Thyroid gland (tissue), 4 donors: ENCODE measurements around the gene CNRIP1. TPM values are rescaled to one million over a fixed set of nuclear protein-coding genes. Genes with fewer than 3 reads are reported as not detected.

Experiments used
- DNase-seq, 2 donors: peaks; one replicate each; pipeline ENCODE4 v3.0.0-alpha.2; 2019
- H3K27ac ChIP-seq, 3 donors: fragments of 200-600 bp; sonication (generic); 1 replicate in 2 of 3; 2 replicates in 1 of 3; pipeline ENCODE4 v1.5.1; 2016 to 2019; ENCODE audit warnings: mild to moderate bottlenecking in 1 of 3, moderate library complexity in 1 of 3
- H3K27me3 ChIP-seq: fragments of 200-600 bp; sonication (generic); one replicate; pipeline ENCODE4 v1.5.1; 2019
- H3K36me3 ChIP-seq, 2 donors: fragments of 200-600 bp; sonication (generic); one replicate each; pipeline ENCODE4 v1.5.1; 2016 to 2019
- H3K4me1 ChIP-seq, 2 donors: fragments of 200-600 bp; sonication (generic); one replicate each; pipeline ENCODE4 v1.5.1; 2017 to 2019
- H3K4me3 ChIP-seq, 3 donors: fragments of 200-600 bp; sonication (generic); replicated peaks in 1 of 3; 1 replicate in 2 of 3; 2 replicates in 1 of 3; pipeline ENCODE4 v1.5.1; 2016; ENCODE audit warnings: mild to moderate bottlenecking in 1 of 3
- H3K9me3 ChIP-seq: fragments of 200-600 bp; sonication (generic); one replicate; pipeline ENCODE4 v1.5.1; 2017
- POLR2A ChIP-seq, 2 donors: fragments of 450-650 bp; IDR thresholded peaks; one replicate each; pipeline ENCODE4 v1.6.1; 2017; ENCODE audit warnings: antibody characterized with exemption in 2 of 2, mild to moderate bottlenecking in 2 of 2, moderate library complexity in 1 of 2
- WGBS, 2 donors: methylation state at CpG; one replicate each; pipeline ENCODE4 v1.1.5; 2017; 5-methylcytosine and 5-hydroxymethylcytosine counted together
- intact Hi-C: fragments of 100-400 bp; cut with DNase I; formaldehyde crosslinking; loops from one replicate; pipeline ENCODE4 v1.15.1; 2023
- total RNA-seq, 4 donors: library from RNA; depleted of rRNA; stranded (reverse); fragments of >200 nt; gene quantifications; one replicate each; pipeline ENCODE4 v1.2.3, GENCODE V29; 2016
- TF ChIP-seq, protein P1 (sequence below), 6 experiments: fragments of 200-600 bp in 3 of 6; fragments of 450-650 bp in 3 of 6; sonication (generic) in 3 of 6; IDR thresholded peaks; one replicate each; pipeline ENCODE4 v1.5.1; 2016 to 2019; ENCODE audit warnings: antibody characterized with exemption in 6 of 6, mild to moderate bottlenecking in 2 of 6, inconsistent platforms in 1 of 6, moderate library complexity in 1 of 6

Gene CNRIP1
- total RNA-seq, 4 donors from 2014 or later = 2.5 to 25.7 (median 17.1) TPM

DNA sequence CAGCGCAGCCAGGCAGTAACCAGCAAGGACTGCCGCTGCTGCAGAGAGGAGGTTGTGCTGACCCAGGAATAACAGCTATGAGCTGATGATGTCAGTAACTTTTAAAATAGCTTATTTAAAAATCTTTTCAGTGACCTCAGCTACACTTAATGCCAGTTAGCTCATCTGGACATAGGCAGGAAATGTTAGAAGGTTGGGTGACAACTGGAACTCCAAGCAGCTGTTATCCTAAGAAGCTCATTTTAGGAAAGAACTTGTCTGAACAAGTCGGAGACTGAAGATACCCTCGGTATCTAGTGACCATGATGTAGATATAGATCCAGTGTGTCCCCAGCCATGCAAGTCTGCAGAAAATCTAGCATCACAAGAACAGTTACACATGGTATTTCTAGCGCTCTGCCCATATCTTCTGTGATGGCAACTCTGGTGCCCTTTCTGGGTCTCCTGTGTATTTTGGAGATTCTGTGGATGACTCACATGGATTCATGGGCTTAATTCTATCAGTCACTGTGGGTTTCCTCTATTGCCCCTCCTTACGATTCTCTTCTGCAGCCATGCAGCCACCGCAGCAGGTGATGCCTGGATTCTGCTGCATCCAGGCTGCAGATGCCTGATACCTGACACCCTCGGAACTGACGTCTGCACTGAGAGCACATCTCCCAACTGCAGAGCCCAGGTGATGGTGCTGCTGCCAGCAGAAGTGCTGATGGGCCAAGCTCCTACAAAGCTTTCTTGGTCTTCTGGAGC is 25.6 kb upstream of the CNRIP1 start:
- Histone ChIP-seq H3K4me1 (no peaks in the 10 kb centered on the region), H3K36me3 (no peaks in the 10 kb centered on the region), H3K27me3 (no peaks in the 10 kb centered on the region), H3K4me3 (no peak overlapping the region), H3K9me3 (no peaks in the 10 kb centered on the region), H3K27ac (no peak overlapping the region)
- TF ChIP-seq, protein P1, sequence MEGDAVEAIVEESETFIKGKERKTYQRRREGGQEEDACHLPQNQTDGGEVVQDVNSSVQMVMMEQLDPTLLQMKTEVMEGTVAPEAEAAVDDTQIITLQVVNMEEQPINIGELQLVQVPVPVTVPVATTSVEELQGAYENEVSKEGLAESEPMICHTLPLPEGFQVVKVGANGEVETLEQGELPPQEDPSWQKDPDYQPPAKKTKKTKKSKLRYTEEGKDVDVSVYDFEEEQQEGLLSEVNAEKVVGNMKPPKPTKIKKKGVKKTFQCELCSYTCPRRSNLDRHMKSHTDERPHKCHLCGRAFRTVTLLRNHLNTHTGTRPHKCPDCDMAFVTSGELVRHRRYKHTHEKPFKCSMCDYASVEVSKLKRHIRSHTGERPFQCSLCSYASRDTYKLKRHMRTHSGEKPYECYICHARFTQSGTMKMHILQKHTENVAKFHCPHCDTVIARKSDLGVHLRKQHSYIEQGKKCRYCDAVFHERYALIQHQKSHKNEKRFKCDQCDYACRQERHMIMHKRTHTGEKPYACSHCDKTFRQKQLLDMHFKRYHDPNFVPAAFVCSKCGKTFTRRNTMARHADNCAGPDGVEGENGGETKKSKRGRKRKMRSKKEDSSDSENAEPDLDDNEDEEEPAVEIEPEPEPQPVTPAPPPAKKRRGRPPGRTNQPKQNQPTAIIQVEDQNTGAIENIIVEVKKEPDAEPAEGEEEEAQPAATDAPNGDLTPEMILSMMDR (IDR thresholded peaks at IDR 0.05) = no peak
- TF ChIP-seq POLR2A (IDR thresholded peaks at IDR 0.05) = no peak
- WGBS, 2 donors = 77 to 81% methylated on average over 9 of the region's 9 CpGs
- intact Hi-C loops = no loop called here
- DNase-seq = no peak

DNA sequence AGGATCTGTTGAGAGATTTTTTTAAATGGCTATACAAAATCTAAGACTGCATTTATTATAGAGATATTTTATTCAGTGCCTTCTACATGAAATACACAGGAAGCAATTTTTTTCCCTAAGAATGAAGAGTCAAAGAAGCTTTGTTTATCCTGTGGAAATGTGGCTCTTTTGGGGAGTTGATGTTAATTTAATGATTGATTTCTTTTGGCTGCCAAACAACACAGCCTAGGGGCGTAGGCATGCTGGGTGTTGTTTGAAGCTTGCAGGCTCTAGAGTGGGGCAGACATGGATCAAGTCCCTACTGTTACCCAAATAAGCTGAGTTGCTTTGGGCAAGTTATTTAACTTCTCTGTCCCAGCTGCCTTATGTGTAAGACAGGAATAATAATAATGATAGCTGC is 24.3 kb upstream of the CNRIP1 start:
- 68 to 71% methylated on average over 1 of the region's 1 CpG for WGBS, 2 donors
- Histone ChIP-seq H3K36me3 (no peaks in the 10 kb centered on the region), H3K27me3 (no peaks in the 10 kb centered on the region), H3K9me3 (no peaks in the 10 kb centered on the region), H3K4me3 (no peak overlapping the region), H3K27ac (no peak overlapping the region), H3K4me1 (no peaks in the 10 kb centered on the region)
- no peak for DNase-seq
- intact Hi-C loops = no loop called here
- TF ChIP-seq, protein P1 (IDR thresholded peaks at IDR 0.05) = no peak
- no peak for TF ChIP-seq POLR2A (IDR thresholded peaks at IDR 0.05)

DNA sequence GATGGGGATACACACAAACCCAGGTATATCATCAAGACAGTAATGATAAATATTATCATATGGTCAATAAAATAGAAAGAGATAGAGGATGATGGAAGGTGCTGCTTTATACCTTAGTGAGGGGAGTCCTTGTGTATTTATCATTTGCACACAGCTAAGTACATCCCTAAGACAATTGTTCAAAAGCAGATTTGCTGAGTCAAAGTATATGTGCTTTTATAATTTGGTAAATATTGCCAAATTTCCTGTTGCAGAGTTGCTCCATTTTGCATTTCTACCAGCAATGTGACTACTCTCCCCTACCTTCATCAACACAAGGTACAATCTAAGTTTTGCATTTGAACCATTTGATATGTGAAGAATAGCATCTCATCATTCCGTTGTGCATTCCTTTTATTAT is 22.7 kb upstream of the CNRIP1 start:
- no peaks in the 10 kb centered on the region for H3K4me1 ChIP-seq
- no peaks in the 10 kb centered on the region for H3K9me3 ChIP-seq
- no peaks in the 10 kb centered on the region for H3K36me3 ChIP-seq
- intact Hi-C loops = no loop called here
- no peak overlapping the region for H3K4me3 ChIP-seq
- TF ChIP-seq, protein P1 (IDR thresholded peaks at IDR 0.05) = no peak
- TF ChIP-seq POLR2A (IDR thresholded peaks at IDR 0.05) = no peak
- no peak overlapping the region for H3K27ac ChIP-seq
- WGBS, 2 donors = 93 to 96% methylated on average over 1 of the region's 1 CpG
- no peaks in the 10 kb centered on the region for H3K27me3 ChIP-seq
- no peak for DNase-seq

DNA sequence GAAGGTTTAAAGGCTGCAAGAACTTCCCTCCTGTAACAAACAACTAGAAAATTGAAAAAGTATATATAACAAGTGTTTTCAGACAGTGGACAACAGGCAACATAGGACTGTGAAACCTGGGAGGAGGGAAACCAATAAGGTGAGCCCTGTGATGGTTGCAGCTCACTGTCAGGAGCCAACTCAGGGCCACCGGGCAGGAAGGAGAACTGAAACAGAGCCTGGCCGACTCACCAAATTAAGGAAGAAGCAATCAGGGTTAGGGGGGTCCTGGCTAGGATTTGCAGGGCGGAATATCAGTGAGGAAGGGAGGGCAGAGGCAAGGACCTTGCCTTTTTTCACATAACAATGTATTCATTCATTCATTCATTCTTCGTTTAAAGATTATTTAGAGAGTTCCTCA is 21.8 kb upstream of the CNRIP1 start:
- Histone ChIP-seq H3K4me1 (no peaks in the 10 kb centered on the region), H3K27me3 (no peaks in the 10 kb centered on the region)
- 76 to 81% methylated on average over 4 of the region's 4 CpGs for WGBS, 2 donors

DNA sequence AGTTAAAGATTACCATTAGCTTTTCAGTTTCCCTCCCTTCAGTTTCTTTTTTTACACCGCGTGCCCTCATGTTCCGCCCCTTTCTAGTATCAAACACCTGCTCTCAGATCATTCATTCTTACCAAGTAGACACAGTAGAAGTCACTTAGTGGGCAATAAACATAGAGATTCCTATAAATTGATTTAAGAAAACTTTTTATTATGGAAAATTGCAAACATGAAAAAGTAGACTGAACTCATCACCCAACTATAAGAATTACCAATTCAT is 21.2 kb upstream of the CNRIP1 start:
- WGBS, 2 donors = 94 to 98% methylated on average over 3 of the region's 3 CpGs
- TF ChIP-seq POLR2A (IDR thresholded peaks at IDR 0.05) = no peak
- TF ChIP-seq, protein P1 (IDR thresholded peaks at IDR 0.05) = no peak

More for the DNA sequence above, 21.8 kb upstream of the CNRIP1 start:
- TF ChIP-seq, protein P1 (IDR thresholded peaks at IDR 0.05) = no peak
- TF ChIP-seq POLR2A (IDR thresholded peaks at IDR 0.05) = no peak
- Histone ChIP-seq H3K4me3 (no peak overlapping the region), H3K27ac (no peak overlapping the region), H3K36me3 (no peaks in the 10 kb centered on the region), H3K9me3 (no peaks in the 10 kb centered on the region)
- intact Hi-C loops = no loop called here
- no peak for DNase-seq

More for the DNA sequence above, 21.2 kb upstream of the CNRIP1 start:
- H3K36me3 ChIP-seq = no peaks in the 10 kb centered on the region
- no peak for DNase-seq
- H3K27ac ChIP-seq = no peak overlapping the region
- no peaks in the 10 kb centered on the region for H3K4me1 ChIP-seq
- intact Hi-C loops = no loop called here
- no peaks in the 10 kb centered on the region for H3K9me3 ChIP-seq
- H3K4me3 ChIP-seq = no peak overlapping the region
- H3K27me3 ChIP-seq = no peaks in the 10 kb centered on the region
